Activated naive CD4-positive, alpha-beta T cell treated with anti-CD3 and anti-CD28 coated beads, Interleukin-2, amount 50 U/mL, for 72 hours (primary cell): Measurements from ENCODE around the gene FAM20C. TPM values are rescaled to one million over a fixed set of nuclear protein-coding genes. Genes with fewer than 3 reads are reported as not detected.

Experiments used
- ATAC-seq, 2 donors: fragments of 150-1000 bp; cut with Tn5 transposase; 2 replicates each; pipeline ENCODE4 v1.10.0; 2021; ENCODE audit warnings: mild to moderate bottlenecking in 2 of 2, moderate library complexity in 2 of 2
- DNase-seq, 2 donors: peaks; one replicate each; pipeline ENCODE4 v3.0.0; 2021 to 2022; ENCODE audit warnings: low spot score in 2 of 2
- H3K27ac Mint-ChIP-seq, 2 donors: one replicate each; pipeline ENCODE4 v1.8.0; 2022; ENCODE audit warnings: mild to moderate bottlenecking in 2 of 2, mixed read lengths in 2 of 2
- H3K36me3 Mint-ChIP-seq, 2 donors: one replicate each; pipeline ENCODE4 v1.8.0; 2022; ENCODE audit warnings: mixed read lengths in 2 of 2
- H3K9me3 Mint-ChIP-seq, 2 donors: one replicate each; pipeline ENCODE4 v1.8.0; 2022; ENCODE audit warnings: mixed read lengths in 2 of 2
- total RNA-seq, 2 donors: library from RNA; stranded (reverse); gene quantifications; one replicate each; pipeline ENCODE4 v1.2.3, GENCODE V29; 2022

The FAM20C gene
- total RNA-seq, 2 donors from 2014 or later = 0.53 TPM; not detected in 1

DNA sequence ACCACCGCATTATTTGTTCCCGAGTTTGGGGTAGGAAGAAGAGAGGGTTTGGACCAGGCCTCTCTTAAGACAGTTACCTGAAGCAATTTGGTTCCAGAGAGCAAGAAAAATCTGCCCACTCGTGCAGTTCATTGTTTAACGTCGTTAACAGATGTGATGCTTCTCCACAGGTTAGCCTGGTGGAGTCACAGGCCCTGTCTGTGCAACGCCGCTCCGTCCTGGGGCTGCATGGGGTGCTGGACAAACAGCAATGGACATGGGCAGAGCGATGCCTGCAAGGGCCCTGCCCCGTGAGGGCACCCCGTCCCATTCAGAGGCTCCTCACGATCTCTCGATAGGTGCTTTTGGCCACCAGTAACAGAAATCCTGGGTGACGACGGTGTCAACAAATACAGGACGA lies 107.3 kb downstream of the FAM20C start:
- no peak for ATAC-seq
- peak in 1 of 2 donors; percentile 31 for DNase-seq
- Mint-ChIP-seq H3K36me3 (no peaks in the 10 kb centered on the region), H3K27ac (no peak overlapping the region), H3K9me3 (no peaks in the 10 kb centered on the region)

DNA sequence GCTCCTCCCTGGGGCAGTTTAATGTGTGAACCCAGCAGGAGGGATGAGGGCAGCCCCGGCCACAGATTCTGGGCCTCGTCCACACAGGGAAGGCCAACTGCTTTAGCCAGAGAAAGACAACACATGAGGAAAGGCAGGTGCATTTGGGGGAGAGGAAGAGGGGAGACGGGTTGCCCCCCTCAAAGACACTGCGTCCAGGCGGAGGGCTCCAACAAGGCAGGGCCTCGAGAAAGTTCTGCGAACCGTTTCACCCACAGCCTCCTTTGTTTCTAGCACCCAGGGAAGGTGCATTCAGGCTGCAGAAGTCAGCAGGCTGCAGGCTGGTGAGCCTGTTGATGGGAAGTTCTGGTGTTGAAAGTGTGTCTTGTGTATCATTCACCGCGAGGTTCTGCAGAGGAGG lies 107.7 kb downstream of the FAM20C start:
- Mint-ChIP-seq H3K27ac (no peak overlapping the region), H3K9me3 (no peaks in the 10 kb centered on the region), H3K36me3 (no peaks in the 10 kb centered on the region)
- ATAC-seq = no peak
- peak in 1 of 2 donors; percentile 41 for DNase-seq

DNA sequence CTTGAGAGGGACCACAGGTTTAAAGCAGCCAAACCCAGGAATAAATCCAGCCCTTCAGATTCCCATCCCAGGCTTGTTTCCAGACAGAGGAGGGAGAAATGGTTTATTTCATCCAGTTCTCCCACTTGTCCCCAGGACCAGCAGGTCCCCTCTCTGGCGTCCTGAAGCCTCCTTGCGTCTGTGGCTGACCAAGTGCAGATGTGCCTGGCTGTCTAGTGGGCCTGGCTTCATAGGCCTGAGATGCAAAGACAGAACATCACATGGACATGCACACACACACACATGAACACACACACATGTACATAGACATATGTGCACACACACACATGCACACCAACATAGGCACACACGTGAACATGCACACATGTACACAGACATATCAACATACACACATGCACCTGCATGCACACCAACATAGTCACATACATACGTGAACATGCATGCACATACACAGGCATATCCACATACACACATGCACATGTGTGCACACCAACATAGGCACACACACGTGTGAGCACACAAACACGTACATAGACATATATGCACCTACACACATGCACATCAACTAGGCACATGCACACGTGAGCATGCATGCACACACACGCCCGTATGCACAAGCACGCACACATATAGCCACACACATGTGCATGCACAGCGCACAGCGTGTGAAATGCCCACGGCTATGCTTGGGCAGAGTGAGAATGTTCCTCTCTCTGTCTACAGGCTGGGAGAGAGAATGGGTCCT lies 108.3 kb downstream of the FAM20C start:
- ATAC-seq (no peak), DNase-seq (peak in 1 of 2 donors; percentile 13)

DNA sequence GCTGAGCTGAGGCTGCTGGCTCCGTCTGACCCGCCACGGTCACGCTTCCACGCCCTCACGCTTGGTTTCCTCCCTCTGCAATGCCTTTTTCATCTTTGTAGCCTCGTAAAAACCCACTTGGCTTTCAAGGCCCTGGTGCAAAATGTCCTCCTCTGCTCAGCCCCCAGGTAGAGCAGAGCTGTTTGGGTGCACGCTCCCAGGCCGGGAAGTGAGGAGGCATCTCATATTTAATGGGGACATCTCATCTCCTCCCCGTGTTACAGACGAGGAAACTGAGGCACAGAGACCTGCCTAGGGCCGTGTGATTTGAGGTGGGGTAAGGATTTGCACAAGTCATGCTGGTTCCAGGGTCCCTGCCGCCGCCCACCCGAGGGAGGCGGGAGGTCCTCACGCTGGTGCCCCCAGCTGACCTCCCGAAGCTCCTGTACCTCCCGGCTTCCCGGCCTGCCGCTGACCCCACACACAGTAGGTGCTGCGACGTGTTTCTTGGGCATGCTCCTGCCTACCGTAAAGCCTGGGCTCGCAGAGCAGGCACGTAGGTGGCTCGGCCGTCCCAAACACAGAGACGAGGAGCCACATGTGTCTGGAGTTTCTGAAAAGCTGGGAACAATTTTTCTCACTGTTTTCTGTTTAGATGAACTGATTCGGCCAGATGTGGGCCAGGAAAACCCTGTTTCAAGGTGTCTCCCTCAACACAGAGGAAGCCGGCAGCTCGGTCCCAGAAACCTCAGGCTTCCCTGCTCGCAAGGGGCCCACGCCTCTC lies 109.1 kb downstream of the FAM20C start:
- ATAC-seq (no peak), DNase-seq (peak in 1 of 2 donors; percentile 52)

More for the DNA sequence above, 108.3 kb downstream of the FAM20C start:
- H3K36me3 Mint-ChIP-seq = no peaks in the 10 kb centered on the region
- H3K27ac Mint-ChIP-seq = no peak overlapping the region
- no peaks in the 10 kb centered on the region for H3K9me3 Mint-ChIP-seq

DNA sequence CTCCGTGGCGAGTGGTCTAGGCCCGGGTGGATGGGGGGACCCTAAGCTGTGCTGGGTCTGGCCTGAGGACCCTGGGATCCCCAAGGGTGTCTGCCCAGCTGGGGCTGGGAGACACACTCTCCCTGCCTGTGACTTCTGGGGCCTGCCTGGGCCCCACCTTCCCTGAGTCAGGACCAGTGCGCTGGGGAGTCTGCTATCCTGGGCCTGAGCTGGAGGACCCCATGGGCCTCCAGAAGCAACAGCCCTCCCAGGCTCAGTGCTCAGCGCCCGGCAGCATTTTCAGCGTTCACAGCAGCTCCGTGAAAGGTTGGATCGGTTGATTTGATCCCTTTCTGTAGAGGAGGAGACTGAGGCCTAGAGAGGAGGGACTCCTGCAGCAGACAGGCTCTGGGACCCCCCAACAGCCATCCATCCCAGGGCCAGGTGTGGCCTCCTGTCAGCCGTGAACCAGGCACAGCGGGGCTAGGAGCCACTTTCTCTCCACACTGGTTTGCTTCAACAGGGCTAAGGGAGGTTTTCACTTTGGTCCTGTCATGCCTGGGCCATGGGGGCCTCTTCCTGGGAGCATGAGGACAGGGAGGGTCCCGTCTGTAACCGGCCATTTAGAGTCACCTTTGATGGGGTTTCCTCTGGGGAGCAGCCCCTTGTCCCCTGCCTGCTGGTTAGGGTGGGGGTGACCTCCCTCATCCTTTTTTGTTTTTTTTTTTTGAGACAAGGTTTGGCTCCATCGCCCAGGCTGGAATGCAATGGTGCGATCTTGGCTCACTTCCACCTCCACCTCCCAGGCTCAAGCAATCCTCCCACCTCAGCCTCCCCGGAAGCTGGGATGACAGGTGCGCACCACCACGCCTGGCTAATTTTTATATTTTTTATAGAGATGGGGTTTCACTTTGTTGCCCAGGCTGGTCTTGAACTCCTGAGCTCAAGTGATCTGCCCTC lies 110.0 kb downstream of the FAM20C start:
- Mint-ChIP-seq H3K27ac (no peak overlapping the region), H3K9me3 (no peaks in the 10 kb centered on the region), H3K36me3 (no peaks in the 10 kb centered on the region)
- ATAC-seq (no peak), DNase-seq (peak in 1 of 2 donors; percentile 38)

More for the DNA sequence above, 109.1 kb downstream of the FAM20C start:
- H3K36me3 Mint-ChIP-seq = no peaks in the 10 kb centered on the region
- H3K27ac Mint-ChIP-seq = no peak overlapping the region
- no peaks in the 10 kb centered on the region for H3K9me3 Mint-ChIP-seq

DNA sequence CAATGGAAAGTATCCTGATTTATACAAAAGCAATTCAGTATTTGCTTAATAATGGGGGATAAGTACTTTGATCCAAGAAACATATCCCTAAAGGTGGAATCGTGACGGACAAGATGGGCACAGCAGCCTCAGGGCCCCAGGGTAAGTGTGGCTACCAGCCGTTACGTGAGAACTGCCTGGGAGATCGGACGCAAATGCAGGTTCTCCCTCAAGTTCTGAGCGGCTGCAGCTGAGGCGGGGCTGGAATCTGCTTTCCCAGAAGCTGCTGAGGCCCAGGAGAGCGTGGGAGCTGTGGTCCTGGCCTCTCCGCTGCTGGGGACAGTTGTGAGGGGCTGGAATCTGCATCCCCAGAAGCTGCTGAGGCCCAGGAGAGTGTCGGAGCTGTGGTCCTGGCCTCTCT lies 111.1 kb downstream of the FAM20C start:
- no peak overlapping the region for H3K27ac Mint-ChIP-seq
- no peaks in the 10 kb centered on the region for H3K36me3 Mint-ChIP-seq
- ATAC-seq (no peak), DNase-seq (peak in 1 of 2 donors; percentile 14)
- no peaks in the 10 kb centered on the region for H3K9me3 Mint-ChIP-seq

DNA sequence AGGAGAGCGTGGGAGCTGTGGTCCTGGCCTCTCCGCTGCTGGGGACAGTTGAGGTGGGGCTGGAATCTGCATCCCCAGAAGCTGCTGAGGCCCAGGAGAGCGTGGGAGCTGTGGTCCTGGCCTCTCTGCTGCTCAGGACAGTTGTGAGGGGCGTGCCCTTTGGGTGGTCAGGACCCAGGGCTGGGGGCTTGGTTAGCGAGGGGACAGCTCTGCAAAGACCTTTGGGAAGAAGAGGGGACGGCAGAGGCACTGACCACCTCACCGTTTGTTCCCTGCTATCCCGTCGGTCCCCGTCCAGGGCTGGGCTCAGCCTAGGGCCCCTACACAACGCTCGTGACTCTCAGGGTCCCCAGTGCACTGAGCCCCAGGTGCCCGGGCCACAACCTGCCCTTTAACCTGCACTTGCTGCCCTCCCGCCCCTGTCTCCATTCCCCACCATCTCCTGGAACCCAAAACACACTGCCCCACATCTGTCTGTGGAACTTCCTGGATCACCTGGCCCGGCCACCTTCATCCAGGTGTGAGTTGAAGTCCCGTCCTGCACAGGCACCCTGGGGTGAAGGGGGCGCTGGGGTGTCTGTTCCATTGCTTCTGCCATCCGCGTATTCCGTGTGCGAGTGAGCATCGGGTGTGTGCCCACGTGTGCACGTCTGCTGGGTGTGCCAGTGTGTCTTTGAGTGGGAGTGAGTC lies 111.7 kb downstream of the FAM20C start:
- no peaks in the 10 kb centered on the region for H3K9me3 Mint-ChIP-seq
- no peak for DNase-seq
- H3K27ac Mint-ChIP-seq = no peak overlapping the region
- ATAC-seq = no peak
- H3K36me3 Mint-ChIP-seq = no peaks in the 10 kb centered on the region

DNA sequence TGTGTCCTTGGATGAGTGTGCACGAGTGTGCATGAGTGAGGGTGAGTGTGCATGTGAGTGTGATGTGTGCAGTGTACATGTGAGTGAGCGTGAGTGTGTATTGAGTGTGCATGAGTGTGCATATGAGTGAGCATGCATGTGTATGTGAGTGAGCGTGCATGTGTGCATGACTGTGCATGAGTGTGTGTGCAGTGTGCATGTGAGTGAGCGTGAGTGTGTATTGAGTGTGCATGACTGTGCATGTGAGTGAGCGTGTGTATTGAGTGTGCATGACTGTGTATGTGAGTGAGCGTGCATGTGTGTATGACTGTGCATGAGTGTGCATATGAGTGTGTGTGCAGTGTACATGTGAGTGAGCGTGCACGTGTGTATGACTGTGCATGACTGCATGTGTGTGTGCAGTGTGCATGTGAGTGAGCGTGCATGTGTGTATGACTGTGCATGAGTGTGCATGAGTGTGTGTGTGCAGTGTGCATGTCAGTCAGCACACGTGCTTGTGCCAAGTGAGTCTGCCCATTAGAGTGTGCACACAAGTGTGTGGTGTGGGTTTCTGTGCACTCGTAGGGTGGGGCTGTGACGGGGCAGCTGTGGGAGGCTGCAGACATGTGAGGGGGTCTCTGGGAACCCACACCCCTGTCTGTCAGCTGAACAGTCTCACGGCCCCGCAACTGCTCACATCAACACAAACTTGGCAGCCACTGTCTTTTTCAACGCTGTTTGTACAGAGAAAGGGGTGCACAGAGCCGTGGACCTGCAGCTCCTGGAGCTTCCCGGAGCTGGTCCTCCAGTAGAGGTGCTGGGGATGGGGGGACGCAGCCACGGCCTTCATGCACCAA lies 112.4 kb downstream of the FAM20C start:
- H3K9me3 Mint-ChIP-seq = no peaks in the 10 kb centered on the region
- ATAC-seq (no peak), DNase-seq (no peak)
- no peak overlapping the region for H3K27ac Mint-ChIP-seq
- H3K36me3 Mint-ChIP-seq = no peaks in the 10 kb centered on the region

DNA sequence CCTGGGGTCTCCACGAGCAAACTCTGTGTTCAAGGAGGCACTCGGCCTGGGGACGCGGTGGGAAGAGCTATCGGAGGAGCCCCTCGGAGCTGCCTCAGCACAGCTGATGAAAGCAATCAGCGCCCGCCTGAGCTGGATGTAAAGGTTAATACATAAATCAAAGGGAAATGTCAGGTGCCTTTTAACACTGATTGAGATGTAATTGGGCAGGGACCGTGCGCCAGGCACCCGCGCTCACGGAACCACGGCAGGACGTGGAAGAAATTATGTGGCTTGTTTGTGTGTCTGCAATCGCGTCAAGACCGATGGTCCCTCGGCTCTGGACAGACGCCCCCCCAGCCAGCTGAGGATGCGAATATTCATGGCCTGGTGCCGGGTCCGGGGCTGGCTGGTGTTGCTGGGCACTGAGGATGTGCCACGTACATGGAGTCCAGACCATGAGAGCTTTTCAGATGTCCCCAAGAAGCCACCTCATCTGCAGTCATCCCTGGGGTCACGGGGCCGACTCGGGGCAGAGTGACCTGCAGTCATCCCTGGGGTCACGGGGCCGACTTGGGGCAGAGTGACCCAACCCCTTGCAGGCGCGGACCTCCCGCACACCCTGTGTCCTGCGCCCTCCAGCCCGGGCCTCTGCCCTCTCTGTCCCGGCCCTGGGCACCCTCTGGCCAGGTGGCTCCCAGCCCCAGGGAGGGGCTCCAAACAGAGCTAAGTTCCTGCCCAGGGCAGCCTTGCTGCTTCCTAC lies 113.2 kb downstream of the FAM20C start:
- no peaks in the 10 kb centered on the region for H3K9me3 Mint-ChIP-seq
- DNase-seq (no peak), ATAC-seq (no peak)
- no peak overlapping the region for H3K27ac Mint-ChIP-seq
- H3K36me3 Mint-ChIP-seq = no peaks in the 10 kb centered on the region

DNA sequence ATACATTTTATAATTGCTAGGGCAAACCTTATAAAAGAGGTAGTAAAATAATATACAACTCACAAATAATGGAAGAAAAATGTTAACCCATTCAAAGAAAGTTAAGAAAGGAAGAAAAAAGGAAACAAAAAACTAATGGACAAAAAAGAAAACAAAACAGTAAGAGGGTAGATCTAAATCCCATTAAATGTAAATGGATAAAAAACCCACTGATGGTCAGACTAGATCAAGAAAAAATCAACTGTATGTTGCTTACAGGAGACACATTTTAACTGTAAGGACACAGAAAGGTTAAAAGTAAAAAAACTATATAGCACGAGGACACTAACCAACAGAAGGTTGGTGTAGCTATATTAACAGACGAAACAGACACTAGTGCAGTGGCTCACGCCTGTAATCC lies 115.6 kb downstream of the FAM20C start:
- no peaks in the 10 kb centered on the region for H3K9me3 Mint-ChIP-seq
- no peak for ATAC-seq
- no peak overlapping the region for H3K27ac Mint-ChIP-seq
- DNase-seq = no peak
- H3K36me3 Mint-ChIP-seq = no peaks in the 10 kb centered on the region

DNA sequence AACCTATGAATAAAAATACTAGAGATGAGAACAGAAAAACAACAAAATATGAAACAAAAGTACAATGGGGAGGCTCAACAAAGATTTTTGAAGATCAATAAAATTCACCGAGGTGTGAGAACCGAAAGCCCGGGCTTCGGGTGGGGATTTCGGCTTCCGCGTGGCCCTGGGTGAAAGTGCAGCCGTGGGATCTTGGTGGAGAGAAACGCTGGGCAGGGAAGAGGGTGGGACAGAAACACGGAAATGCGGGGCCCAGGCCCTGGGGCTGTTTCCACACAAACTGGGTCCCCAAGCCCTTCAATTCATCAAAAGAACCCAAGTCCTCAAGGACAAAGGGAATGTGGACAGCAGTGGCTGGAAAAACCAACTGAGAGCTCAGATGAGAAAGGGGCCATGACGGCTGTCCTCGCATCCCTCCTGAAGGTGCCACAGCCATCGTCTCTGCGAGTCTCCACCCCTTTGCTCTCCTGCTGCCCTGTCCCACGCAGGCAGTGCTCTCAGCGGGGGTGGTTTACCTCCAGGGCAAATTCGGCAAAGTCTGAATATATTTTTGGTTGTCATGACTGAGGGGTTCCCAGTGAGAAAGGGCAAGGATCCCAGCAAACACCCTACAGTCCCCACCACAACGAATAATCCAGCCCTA lies 117.3 kb downstream of the FAM20C start:
- no peak overlapping the region for H3K27ac Mint-ChIP-seq
- no peaks in the 10 kb centered on the region for H3K36me3 Mint-ChIP-seq
- DNase-seq = no peak
- H3K9me3 Mint-ChIP-seq = no peaks in the 10 kb centered on the region
- ATAC-seq = no peak
